Measurements from ENCODE around the gene NEUROD2.
"Not testable (repeated sequence)": the region's sequence is repeated elsewhere in the genome, so short reads cannot be mapped to it uniquely, and the experiment has no call there.

Gene NEUROD2

GRCh38 chr17:39601758-39602532 is 5.8 kb downstream of the NEUROD2 start:
- no peak for DNase-seq

- DNase-seq: no peak
Measured at GRCh38 chr17:39600997-39601597, 6.6 kb downstream of the NEUROD2 start.

- DNase-seq: no peak
Measured at GRCh38 chr17:39600288-39600996, 7.3 kb downstream of the NEUROD2 start.

GRCh38 chr17:39599665-39600231 is 8.0 kb downstream of the NEUROD2 start:
- DNase-seq: no peak

GRCh38 chr17:39599004-39599664 is 8.6 kb downstream of the NEUROD2 start:
- no peak for DNase-seq

- DNase-seq: no peak
Measured at GRCh38 chr17:39598630-39599003, 9.1 kb downstream of the NEUROD2 start.

GRCh38 chr17:39598047-39598481 is 9.7 kb downstream of the NEUROD2 start:
- no peak for DNase-seq

- DNase-seq: no peak
Measured at GRCh38 chr17:39597372-39598046, 10.2 kb downstream of the NEUROD2 start.

- no peak for DNase-seq
Measured at GRCh38 chr17:39596543-39597267, 11.0 kb downstream of the NEUROD2 start.

- no peak for DNase-seq
Measured at GRCh38 chr17:39595928-39596510, 11.7 kb downstream of the NEUROD2 start.

GRCh38 chr17:39595294-39595693 is 12.4 kb downstream of the NEUROD2 start:
- DNase-seq: no peak

GRCh38 chr17:39593371-39593770 is 14.3 kb downstream of the NEUROD2 start:
- no peak for DNase-seq

GRCh38 chr17:39591958-39592954 is 15.5 kb downstream of the NEUROD2 start:
- no peak for DNase-seq

- DNase-seq: not testable (repeated sequence)
Measured at GRCh38 chr17:39590180-39590579, 17.5 kb downstream of the NEUROD2 start.

- no peak for DNase-seq
Measured at GRCh38 chr17:39582658-39583057, 25.1 kb downstream of the NEUROD2 start.

- DNase-seq: no peak
Measured at GRCh38 chr17:39581759-39582085, 26.0 kb downstream of the NEUROD2 start.

- DNase-seq: no peak
Measured at GRCh38 chr17:39581071-39581758, 26.5 kb downstream of the NEUROD2 start.

- no peak for DNase-seq
Measured at GRCh38 chr17:39580082-39580468, 27.6 kb downstream of the NEUROD2 start.

- no peak for DNase-seq
Measured at GRCh38 chr17:39579318-39580081, 28.2 kb downstream of the NEUROD2 start.

Measured in activated effector memory CD4-positive, alpha-beta T cell treated with Interleukin-2 at 50 U/mL for 16 hours (primary cell).